ENCODE data around the gene REEP2. TPM values are rescaled to one million over a fixed set of nuclear protein-coding genes. Genes with fewer than 3 reads are reported as not detected.

Gene REEP2
- total and polyA plus RNA-seq, 2 experiments from 2014 or later, result 0.66 to 0.67 TPM

DNA sequence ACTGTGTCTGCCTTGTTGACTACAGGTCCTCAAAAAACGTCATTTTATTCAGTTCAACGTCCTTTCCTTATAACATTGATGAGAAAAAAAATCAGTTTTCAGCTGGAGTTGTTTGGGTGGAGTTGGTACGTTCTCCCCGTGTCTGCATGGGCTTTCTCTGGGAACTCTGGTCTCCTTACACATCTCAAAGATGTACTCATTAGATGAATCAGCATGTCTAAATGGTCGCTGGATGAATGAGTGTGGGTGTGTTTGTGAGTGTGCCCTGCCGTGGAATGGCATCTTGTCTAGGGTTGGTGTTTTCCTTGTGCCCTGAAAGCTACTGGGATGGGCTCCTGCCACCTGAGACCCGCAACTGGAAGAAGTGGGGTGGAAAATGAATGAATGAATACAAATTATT is 56.5 kb downstream of the REEP2 start:
- DNase-seq (ENCODE audit: low spot score), result no peak
- H3K4me1 ChIP-seq (ENCODE audit: insufficient read depth), result peaks cover 20% of the 10 kb centered on the region
- no peaks in the 10 kb centered on the region for H3K36me3 ChIP-seq (replicated peaks; ENCODE audit: insufficient read depth, low read depth)
- no peaks in the 10 kb centered on the region for H3K27me3 ChIP-seq
- H3K79me2 ChIP-seq, result no peaks in the 10 kb centered on the region
- H3K27ac ChIP-seq, result no peak overlapping the region
- H4K20me1 ChIP-seq (ENCODE audit: insufficient read depth, poor library complexity, severe bottlenecking), result no peaks in the 10 kb centered on the region
- no peak overlapping the region for H3K4me3 ChIP-seq
- H3K9me3 ChIP-seq (ENCODE audit: low read depth), result no peaks in the 10 kb centered on the region
- 87% methylated on average over 7 of the region's 7 CpGs for WGBS (ENCODE audit: low lambda C conversion rate, missing lambda C conversion rate)
- TF ChIP-seq, protein P1, sequence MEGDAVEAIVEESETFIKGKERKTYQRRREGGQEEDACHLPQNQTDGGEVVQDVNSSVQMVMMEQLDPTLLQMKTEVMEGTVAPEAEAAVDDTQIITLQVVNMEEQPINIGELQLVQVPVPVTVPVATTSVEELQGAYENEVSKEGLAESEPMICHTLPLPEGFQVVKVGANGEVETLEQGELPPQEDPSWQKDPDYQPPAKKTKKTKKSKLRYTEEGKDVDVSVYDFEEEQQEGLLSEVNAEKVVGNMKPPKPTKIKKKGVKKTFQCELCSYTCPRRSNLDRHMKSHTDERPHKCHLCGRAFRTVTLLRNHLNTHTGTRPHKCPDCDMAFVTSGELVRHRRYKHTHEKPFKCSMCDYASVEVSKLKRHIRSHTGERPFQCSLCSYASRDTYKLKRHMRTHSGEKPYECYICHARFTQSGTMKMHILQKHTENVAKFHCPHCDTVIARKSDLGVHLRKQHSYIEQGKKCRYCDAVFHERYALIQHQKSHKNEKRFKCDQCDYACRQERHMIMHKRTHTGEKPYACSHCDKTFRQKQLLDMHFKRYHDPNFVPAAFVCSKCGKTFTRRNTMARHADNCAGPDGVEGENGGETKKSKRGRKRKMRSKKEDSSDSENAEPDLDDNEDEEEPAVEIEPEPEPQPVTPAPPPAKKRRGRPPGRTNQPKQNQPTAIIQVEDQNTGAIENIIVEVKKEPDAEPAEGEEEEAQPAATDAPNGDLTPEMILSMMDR (IDR thresholded peaks at IDR 0.05; ENCODE audit: poor library complexity), result no peak
- H2AFZ ChIP-seq, result no peak overlapping the region
- H3K9me2 ChIP-seq (replicated peaks; ENCODE audit: insufficient read depth), result no peaks in the 10 kb centered on the region
- no peak overlapping the region for H3K4me2 ChIP-seq

Small RNAs within 50 kb of the gene (small RNA-seq; reads per million reads assigned to genes)
- not detected for gene AC113403.1

Other genes starting within 250 kb of the REEP2 start
- 32.3 and 33.2 TPM in 2 replicates for gene CDC23, start 225.7 kb upstream of the REEP2 start, total RNA-seq
- 31.0 and 35.0 TPM in 2 replicates for gene CDC23, start 225.7 kb upstream of the REEP2 start, polyA plus RNA-seq
- 1.6 and 2.2 TPM in 2 replicates for gene GFRA3, start 164.4 kb upstream of the REEP2 start, total RNA-seq
- 3.2 and 4.2 TPM in 2 replicates for gene GFRA3, start 164.4 kb upstream of the REEP2 start, polyA plus RNA-seq
- gene CDC25C, start 107.3 kb upstream of the REEP2 start, total RNA-seq, result 2.3 and 3.7 TPM in 2 replicates
- 1.6 and 3.1 TPM in 2 replicates for gene CDC25C, start 107.3 kb upstream of the REEP2 start, polyA plus RNA-seq
- gene FAM53C, start 100.8 kb upstream of the REEP2 start, total RNA-seq, result 33.6 and 33.7 TPM in 2 replicates
- 27.4 and 31.0 TPM in 2 replicates for gene FAM53C, start 100.8 kb upstream of the REEP2 start, polyA plus RNA-seq
- 56.6 and 67.8 TPM in 2 replicates for gene KDM3B, start 86.4 kb upstream of the REEP2 start, total RNA-seq
- 19.0 and 22.1 TPM in 2 replicates for gene KDM3B, start 86.4 kb upstream of the REEP2 start, polyA plus RNA-seq
- gene EGR1, start 26.4 kb downstream of the REEP2 start, total RNA-seq, result 64.2 and 95.4 TPM in 2 replicates
- 336 and 434 TPM in 2 replicates for gene EGR1, start 26.4 kb downstream of the REEP2 start, polyA plus RNA-seq
- 90.5 and 93.3 TPM in 2 replicates for gene ETF1, start 104.2 kb downstream of the REEP2 start, total RNA-seq
- gene ETF1, start 104.2 kb downstream of the REEP2 start, polyA plus RNA-seq, result 35.3 and 42.6 TPM in 2 replicates
- gene HSPA9, start 136.3 kb downstream of the REEP2 start, total RNA-seq, result 383 and 429 TPM in 2 replicates
- gene HSPA9, start 136.3 kb downstream of the REEP2 start, polyA plus RNA-seq, result 211 and 212 TPM in 2 replicates